Activated T-helper 17 cell treated with anti-CD3 and anti-CD28 coated beads, Interleukin-2, amount 50 U/mL, for 72 hours (primary cell): ENCODE data around the gene AMZ1. TPM values are rescaled to one million over a fixed set of nuclear protein-coding genes. Genes with fewer than 3 reads are reported as not detected.

ENCODE experiments used
- ATAC-seq: fragments of 150-1000 bp; cut with Tn5 transposase; replicated peaks from 2 replicates; pipeline ENCODE4 v1.10.0; 2021; ENCODE audit warnings: mild to moderate bottlenecking, moderate library complexity
- H3K27ac Mint-ChIP-seq: one replicate; pipeline ENCODE4 v1.8.0; 2022; ENCODE audit warnings: mixed read lengths
- H3K27me3 Mint-ChIP-seq: one replicate; pipeline ENCODE4 v1.8.0; 2022; ENCODE audit warnings: mixed read lengths
- H3K36me3 Mint-ChIP-seq: one replicate; pipeline ENCODE4 v1.8.0; 2022; ENCODE audit warnings: low read depth, mild to moderate bottlenecking, mixed read lengths
- H3K4me1 Mint-ChIP-seq: one replicate; pipeline ENCODE4 v1.8.0; 2022; ENCODE audit warnings: mixed read lengths
- H3K4me3 Mint-ChIP-seq: one replicate; pipeline ENCODE4 v1.8.0; 2022; ENCODE audit warnings: mild to moderate bottlenecking, mixed read lengths
- H3K9me3 Mint-ChIP-seq: one replicate; pipeline ENCODE4 v1.8.0; 2022; ENCODE audit warnings: mixed read lengths
- total RNA-seq, 2 donors: library from RNA; stranded (reverse); gene quantifications; one replicate each; pipeline ENCODE4 v1.2.3, GENCODE V29; 2022

The AMZ1 gene, protein sequence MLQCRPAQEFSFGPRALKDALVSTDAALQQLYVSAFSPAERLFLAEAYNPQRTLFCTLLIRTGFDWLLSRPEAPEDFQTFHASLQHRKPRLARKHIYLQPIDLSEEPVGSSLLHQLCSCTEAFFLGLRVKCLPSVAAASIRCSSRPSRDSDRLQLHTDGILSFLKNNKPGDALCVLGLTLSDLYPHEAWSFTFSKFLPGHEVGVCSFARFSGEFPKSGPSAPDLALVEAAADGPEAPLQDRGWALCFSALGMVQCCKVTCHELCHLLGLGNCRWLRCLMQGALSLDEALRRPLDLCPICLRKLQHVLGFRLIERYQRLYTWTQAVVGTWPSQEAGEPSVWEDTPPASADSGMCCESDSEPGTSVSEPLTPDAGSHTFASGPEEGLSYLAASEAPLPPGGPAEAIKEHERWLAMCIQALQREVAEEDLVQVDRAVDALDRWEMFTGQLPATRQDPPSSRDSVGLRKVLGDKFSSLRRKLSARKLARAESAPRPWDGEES
- under 1 TPM in 1 of 2 donors, not detected in 1; 0.69 TPM for total RNA-seq

DNA sequence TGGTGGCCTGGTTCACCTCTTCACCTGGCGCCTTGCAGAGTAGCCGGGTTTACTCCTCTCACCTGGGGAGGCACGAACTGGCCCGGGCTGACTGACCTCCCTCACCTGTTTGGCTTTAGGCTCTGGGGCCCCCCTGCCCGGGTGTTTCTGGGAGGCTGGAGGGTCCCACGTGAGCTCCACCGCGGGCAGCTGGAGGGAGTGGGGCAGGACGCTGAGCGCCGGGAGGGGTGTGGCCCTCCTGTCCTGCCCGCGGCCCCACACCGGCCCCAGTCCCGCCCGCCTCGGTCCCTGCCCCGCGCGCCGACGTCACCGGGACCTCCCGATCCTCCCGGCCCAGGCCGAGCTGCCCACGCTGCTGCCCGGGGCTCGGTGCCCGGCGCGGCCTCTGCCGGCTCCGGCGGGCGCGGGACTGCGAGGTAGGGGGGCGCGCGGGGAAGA is at the start of gene AMZ1:
Gene AMZ1 (plus strand): TSS at position 322 of the 438 bp plus-strand sequence. CDS start 12,250 bp downstream, outside the sequence.
- peaks cover 26% of the 10 kb centered on the region for H3K27me3 Mint-ChIP-seq
- H3K4me1 Mint-ChIP-seq, result no peaks in the 10 kb centered on the region
- H3K9me3 Mint-ChIP-seq, result no peaks in the 10 kb centered on the region
- H3K36me3 Mint-ChIP-seq, result no peaks in the 10 kb centered on the region
- no peak within 1 kb of the TSS for H3K27ac Mint-ChIP-seq
- peak within 1 kb of the TSS; percentile 25 for H3K4me3 Mint-ChIP-seq
- ATAC-seq, result no peak

- ATAC-seq, result no peak
- Mint-ChIP-seq H3K4me3 (no peak overlapping the region), H3K9me3 (no peaks in the 10 kb centered on the region), H3K27ac (no peak overlapping the region), H3K27me3 (no peaks in the 10 kb centered on the region), H3K4me1 (peaks cover 4% of the 10 kb centered on the region), H3K36me3 (no peaks in the 10 kb centered on the region)
These were observed 49.6 kb upstream of the AMZ1 start for GRCh38 chr7:2638224-2638991.

DNA sequence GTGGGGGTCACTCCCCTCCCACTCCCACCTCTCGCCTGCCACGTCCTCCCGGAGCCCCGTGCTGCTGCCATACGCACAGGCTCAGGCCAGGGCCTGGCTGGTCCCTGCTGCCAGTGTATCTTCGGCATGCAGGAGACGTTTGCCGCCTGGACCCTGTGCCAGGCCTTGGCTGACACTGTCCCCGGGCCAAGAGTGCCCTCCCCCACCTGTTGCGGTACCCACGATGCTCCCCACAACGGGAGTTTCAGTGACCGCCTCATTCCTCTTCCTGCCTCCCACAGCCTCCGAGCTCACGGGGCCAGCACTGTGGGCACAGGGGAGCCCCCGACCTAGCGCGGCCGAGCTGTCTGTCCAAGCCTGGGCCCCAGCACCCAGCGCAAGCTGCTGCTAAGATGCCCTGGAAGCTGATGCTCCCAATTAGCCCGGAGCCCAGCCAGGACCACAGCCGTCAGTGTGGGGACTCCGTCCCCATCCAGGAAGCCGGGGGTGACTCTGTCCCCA is 48.8 kb upstream of the AMZ1 start:
- H3K4me3 Mint-ChIP-seq, result no peak overlapping the region
- no peak for ATAC-seq

GRCh38 chr7:2639695-2640481 is 48.1 kb upstream of the AMZ1 start:
- no peak for ATAC-seq
- peaks cover 2% of the 10 kb centered on the region for H3K4me1 Mint-ChIP-seq
- H3K4me3 Mint-ChIP-seq, result no peak overlapping the region
- no peaks in the 10 kb centered on the region for H3K27me3 Mint-ChIP-seq
- no peaks in the 10 kb centered on the region for H3K36me3 Mint-ChIP-seq
- no peak overlapping the region for H3K27ac Mint-ChIP-seq
- no peaks in the 10 kb centered on the region for H3K9me3 Mint-ChIP-seq

More for the DNA sequence above, 48.8 kb upstream of the AMZ1 start:
- no peaks in the 10 kb centered on the region for H3K4me1 Mint-ChIP-seq
- H3K36me3 Mint-ChIP-seq, result no peaks in the 10 kb centered on the region
- no peak overlapping the region for H3K27ac Mint-ChIP-seq
- no peaks in the 10 kb centered on the region for H3K27me3 Mint-ChIP-seq
- no peaks in the 10 kb centered on the region for H3K9me3 Mint-ChIP-seq

GRCh38 chr7:2640482-2640830 is 47.5 kb upstream of the AMZ1 start:
- no peak for ATAC-seq
- no peaks in the 10 kb centered on the region for H3K27me3 Mint-ChIP-seq
- H3K36me3 Mint-ChIP-seq, result no peaks in the 10 kb centered on the region
- no peak overlapping the region for H3K27ac Mint-ChIP-seq
- peaks cover 5% of the 10 kb centered on the region for H3K4me1 Mint-ChIP-seq
- H3K9me3 Mint-ChIP-seq, result no peaks in the 10 kb centered on the region
- no peak overlapping the region for H3K4me3 Mint-ChIP-seq

DNA sequence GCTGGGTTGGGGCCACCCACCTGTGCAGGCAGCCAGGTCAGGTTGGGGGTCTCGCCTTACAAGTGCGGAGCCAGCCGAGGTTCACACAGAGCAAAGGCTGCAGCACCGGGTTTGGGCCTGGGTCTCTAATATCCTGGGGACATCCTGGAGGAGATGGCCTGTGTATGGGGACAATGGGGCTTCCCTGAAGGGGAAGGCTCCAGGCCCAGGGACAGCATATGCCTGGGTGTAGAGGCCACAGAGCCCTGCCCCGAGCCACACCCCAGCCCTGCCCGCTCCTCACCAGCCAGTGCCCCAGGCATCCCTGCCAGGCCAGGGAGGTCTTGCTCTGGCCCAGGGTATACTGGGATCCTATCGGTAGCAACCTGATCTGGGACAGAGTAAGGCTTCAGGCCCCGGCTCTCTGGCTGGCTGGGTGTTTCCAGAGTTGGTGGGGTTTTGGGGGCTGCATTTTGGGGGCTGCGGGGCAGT is 47.1 kb upstream of the AMZ1 start:
- Mint-ChIP-seq H3K9me3 (no peaks in the 10 kb centered on the region), H3K27ac (no peak overlapping the region), H3K27me3 (no peaks in the 10 kb centered on the region), H3K36me3 (no peaks in the 10 kb centered on the region), H3K4me1 (peaks cover 5% of the 10 kb centered on the region), H3K4me3 (no peak overlapping the region)
- no peak for ATAC-seq

GRCh38 chr7:2641406-2642393 is 46.3 kb upstream of the AMZ1 start:
- no peak overlapping the region for H3K27ac Mint-ChIP-seq
- H3K36me3 Mint-ChIP-seq, result no peaks in the 10 kb centered on the region
- H3K9me3 Mint-ChIP-seq, result no peaks in the 10 kb centered on the region
- H3K4me1 Mint-ChIP-seq, result peaks cover 5% of the 10 kb centered on the region
- ATAC-seq, result peak; percentile 23
- no peaks in the 10 kb centered on the region for H3K27me3 Mint-ChIP-seq
- no peak overlapping the region for H3K4me3 Mint-ChIP-seq

DNA sequence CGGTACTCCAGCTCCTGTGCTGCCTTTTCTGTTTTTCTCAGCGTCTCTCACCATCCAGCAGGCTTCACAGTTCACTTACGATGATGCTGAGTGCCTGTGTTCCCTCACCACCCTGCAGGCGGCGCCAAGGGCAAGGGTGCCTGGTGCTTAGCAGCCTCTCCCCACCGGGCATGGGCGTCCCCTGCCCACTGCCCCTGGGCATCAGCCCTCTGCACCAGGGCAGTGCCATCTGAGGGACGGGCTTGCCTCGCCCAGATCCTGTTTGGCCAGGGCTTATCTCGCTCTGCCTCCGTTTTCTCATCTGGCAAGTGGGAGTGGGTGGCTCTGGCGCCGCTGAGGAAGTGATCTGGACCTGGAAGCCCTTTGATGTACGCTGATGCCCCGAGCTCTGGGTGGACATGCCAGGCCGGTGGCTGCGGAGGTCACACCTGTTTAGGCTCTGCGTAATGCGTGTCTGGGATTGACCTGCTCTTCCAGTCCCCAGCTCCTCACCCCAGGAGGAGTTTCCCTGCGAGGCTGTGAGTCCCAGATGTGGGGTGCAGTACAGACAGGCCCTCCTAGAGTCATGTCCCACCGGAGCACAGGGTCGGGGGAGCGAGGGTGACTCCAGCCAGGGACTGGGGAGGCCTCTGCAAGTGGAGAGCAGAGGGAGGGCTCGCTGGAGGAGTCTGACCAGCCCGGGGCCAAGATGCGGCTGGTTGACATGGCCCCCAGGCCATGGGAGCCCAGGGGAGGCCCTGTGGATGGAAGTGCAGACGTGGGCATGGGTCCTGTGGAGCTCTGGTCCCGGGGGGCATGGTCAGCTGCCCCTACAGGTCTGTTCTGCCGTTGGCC is 44.4 kb upstream of the AMZ1 start:
- no peaks in the 10 kb centered on the region for H3K36me3 Mint-ChIP-seq
- no peak overlapping the region for H3K27ac Mint-ChIP-seq
- peaks cover 5% of the 10 kb centered on the region for H3K4me1 Mint-ChIP-seq
- H3K4me3 Mint-ChIP-seq, result no peak overlapping the region
- ATAC-seq, result no peak
- H3K27me3 Mint-ChIP-seq, result no peaks in the 10 kb centered on the region
- H3K9me3 Mint-ChIP-seq, result no peaks in the 10 kb centered on the region

GRCh38 chr7:2644220-2644561 is 43.8 kb upstream of the AMZ1 start:
- Mint-ChIP-seq H3K27ac (no peak overlapping the region), H3K4me1 (peaks cover 5% of the 10 kb centered on the region)

GRCh38 chr7:2644562-2645273 is 43.3 kb upstream of the AMZ1 start:
- peak; percentile 42 for ATAC-seq
- peaks cover 5% of the 10 kb centered on the region for H3K4me1 Mint-ChIP-seq
- no peaks in the 10 kb centered on the region for H3K36me3 Mint-ChIP-seq
- H3K4me3 Mint-ChIP-seq, result peak overlapping the region; percentile 59
- H3K9me3 Mint-ChIP-seq, result no peaks in the 10 kb centered on the region
- H3K27ac Mint-ChIP-seq, result peak overlapping the region; percentile 83
- no peaks in the 10 kb centered on the region for H3K27me3 Mint-ChIP-seq

More at GRCh38 chr7:2644220-2644561, 43.8 kb upstream of the AMZ1 start:
- Mint-ChIP-seq H3K36me3 (no peaks in the 10 kb centered on the region), H3K4me3 (no peak overlapping the region), H3K9me3 (no peaks in the 10 kb centered on the region), H3K27me3 (no peaks in the 10 kb centered on the region)
- ATAC-seq, result no peak

DNA sequence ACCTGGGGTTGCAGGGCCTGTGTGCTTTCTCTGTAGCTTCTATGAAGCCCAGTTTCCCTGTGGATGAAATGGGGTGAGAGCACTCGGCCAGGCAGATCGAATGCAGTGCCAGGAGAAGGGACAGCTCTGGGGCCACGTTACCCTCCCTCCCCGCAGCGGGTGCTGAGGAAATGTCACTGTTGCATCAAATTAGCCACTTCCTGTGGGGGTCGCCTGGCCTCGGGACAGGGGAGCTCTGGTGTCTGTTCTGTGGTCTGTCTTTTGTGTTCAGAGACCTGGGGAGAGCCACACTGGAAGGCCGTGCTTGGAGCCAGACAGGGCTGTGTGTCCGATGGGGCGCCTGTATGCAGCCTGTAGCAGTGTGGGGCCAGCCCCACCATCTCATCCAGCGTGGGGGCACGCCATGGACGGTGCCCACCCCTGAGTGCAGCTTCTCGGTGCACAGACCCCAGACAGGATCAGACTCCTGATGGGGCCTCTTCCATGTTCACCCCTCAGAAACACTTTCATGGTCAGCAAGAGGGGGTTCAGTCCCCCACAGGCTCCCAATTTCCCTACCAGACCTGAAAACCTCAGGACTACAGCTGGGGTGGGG is 42.6 kb upstream of the AMZ1 start:
- ATAC-seq, result peak; percentile 8
- Mint-ChIP-seq H3K27me3 (no peaks in the 10 kb centered on the region), H3K9me3 (no peaks in the 10 kb centered on the region), H3K4me1 (peaks cover 5% of the 10 kb centered on the region), H3K4me3 (peak overlapping the region; percentile 59), H3K27ac (peak overlapping the region; percentile 83), H3K36me3 (no peaks in the 10 kb centered on the region)

- H3K36me3 Mint-ChIP-seq, result no peaks in the 10 kb centered on the region
These were observed 41.7 kb upstream of the AMZ1 start for GRCh38 chr7:2646336-2646679.

More at GRCh38 chr7:2646336-2646679, 41.7 kb upstream of the AMZ1 start:
- Mint-ChIP-seq H3K27me3 (no peaks in the 10 kb centered on the region), H3K4me1 (peaks cover 5% of the 10 kb centered on the region), H3K9me3 (no peaks in the 10 kb centered on the region), H3K27ac (no peak overlapping the region), H3K4me3 (no peak overlapping the region)
- no peak for ATAC-seq
